ENCODE results near the gene WASL.
A peak's percentile ranks its signal among the peaks of the same experiment; 100 is the strongest.
"Not testable (repeated sequence)": the region's sequence is repeated elsewhere in the genome, so short reads cannot be mapped to it uniquely, and the experiment has no call there.

Gene WASL

DNA sequence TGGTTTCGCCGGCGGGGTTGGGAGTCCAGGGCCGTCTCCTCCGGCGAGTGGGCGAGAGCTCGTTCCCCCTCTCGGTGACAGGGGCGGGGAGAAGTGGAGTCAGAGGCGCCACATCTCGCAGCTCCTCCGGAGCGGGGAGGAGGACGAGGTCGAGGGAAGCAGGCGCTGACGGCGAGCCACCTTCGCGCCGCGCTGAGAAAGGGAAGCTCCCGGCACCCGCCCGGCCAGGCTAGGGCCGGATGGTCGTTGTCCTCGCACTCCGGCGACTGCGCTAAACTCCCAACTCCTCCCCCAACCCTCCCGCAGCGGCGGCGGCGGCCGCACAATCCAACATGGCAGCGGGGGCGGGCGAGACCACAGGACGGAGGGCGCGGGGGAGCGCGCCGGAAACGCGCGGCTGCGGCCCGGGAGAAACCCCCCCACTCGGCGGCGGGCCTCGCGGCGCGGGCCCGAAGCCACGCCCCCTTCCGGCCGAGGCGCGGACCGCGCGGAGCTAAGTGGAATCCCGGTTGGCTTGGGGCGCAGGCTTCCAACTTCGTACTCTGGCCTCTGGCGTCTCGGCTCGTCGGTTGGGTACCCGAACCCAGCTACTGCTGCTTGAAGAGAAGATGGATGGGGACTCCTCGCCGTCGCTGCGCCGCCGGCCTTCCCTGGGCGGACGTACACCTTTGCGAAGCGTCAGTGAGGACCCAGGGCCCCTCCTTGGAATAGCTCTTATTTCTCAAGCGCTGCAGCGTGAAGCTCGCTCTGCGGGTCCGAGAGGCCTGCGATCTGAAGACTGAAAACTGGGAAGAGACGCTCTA, at the start of gene WASL:
Gene WASL (minus strand): TSS at position 270 of the 803 bp plus-strand sequence. CDS start 269 bp downstream, at position 1.
- peak; percentile 80 for DNase-seq (ENCODE audit: low read depth)

GRCh38 chr7:123797673-123798531, 49.1 kb upstream of the WASL start:
- DNase-seq (ENCODE audit: low read depth) = no peak

DNA sequence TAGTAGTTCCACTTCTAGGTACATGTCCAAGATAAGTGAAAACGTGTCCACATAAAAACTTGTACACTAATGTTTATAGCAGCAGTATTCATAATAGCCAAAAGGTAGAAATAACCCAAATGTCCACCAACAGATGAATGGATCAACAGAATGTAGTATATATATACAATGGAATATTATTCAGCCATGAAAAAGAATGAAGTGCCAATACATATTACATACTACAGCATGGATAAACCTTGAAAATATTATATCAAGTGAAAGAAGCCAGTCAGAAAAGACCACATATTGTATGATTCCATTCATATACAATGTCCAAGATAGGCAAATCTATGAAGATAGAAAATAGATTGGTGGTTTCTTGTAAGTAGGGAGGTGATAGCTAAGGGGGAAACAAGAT, 47.8 kb upstream of the WASL start:
- DNase-seq (ENCODE audit: low read depth) = no peak

GRCh38 chr7:123795917-123796316, 47.1 kb upstream of the WASL start:
- DNase-seq (ENCODE audit: low read depth) = no peak

GRCh38 chr7:123795116-123795515, 46.3 kb upstream of the WASL start:
- DNase-seq (ENCODE audit: low read depth) = not testable (repeated sequence)

GRCh38 chr7:123792547-123792946, 43.7 kb upstream of the WASL start:
- DNase-seq (ENCODE audit: low read depth) = no peak

GRCh38 chr7:123791001-123791400, 42.2 kb upstream of the WASL start:
- DNase-seq (ENCODE audit: low read depth) = no peak

GRCh38 chr7:123789817-123790216, 41.0 kb upstream of the WASL start:
- no peak for DNase-seq (ENCODE audit: low read depth)

DNA sequence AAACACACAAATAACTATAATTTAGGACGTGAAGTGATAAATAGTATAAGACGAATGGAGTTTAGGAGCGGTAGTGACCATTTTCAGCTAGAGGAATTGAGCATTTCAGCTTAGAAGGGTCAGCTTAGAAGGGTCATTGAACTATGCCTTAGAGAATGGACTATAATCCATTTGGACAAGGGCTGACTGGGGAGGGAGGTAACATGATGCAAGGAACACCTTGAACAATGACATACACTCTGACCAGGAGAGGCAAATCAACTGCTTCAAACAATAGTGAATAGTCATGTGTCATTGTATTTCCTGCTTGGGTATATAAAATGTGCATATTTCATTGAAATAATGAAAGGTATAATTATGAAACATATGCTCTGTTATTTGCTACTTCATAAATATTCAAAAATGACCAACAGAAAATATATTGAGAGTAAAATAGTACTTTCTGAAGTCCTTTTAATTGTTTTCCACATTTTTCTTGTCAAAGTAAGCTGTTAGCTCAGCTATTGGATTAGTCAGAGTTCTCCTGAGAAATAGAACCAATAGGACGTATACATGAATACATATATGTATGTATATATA, 40.5 kb upstream of the WASL start:
- no peak for DNase-seq (ENCODE audit: low read depth)

DNA sequence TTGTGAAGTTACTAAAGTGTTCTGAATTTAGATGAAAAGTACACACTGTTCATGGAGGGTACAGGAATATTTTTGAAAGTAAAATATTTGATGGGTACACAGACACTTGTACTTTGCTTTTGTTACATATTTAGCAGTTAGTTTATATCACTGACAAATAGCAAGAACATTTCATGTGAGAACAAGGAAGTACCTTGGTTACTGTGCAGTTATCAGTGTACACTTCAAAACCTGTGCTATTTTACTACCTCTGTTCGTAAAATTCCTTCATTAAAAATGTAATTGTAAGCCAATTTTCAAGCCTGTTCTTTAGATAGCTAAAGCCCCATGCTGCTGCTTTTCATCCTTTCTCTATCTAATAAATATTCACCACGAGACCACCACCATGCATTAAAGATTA, 39.8 kb upstream of the WASL start:
- no peak for DNase-seq (ENCODE audit: low read depth)

- no peak for DNase-seq (ENCODE audit: low read depth)
Measured at GRCh38 chr7:123787220-123788007, 38.6 kb upstream of the WASL start.

DNA sequence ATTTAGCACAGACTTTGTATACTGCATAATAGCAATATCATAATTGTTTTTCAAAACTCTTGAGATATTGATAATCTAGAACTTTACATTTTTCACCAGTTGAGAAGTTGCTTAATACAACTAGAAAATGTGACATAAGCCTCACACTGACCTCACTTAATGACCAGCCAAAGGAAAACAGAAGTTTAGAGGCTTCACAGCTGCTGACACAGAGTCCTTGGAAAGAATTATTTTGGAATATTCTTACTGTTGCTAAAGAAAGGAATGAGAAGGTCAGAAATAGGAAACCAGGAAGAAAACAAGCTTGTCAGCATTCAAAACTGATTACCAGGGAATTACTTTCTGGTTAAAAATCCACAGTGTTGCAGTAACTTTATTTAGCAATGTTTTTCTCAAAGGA, 35.5 kb upstream of the WASL start:
- no peak for DNase-seq (ENCODE audit: low read depth)

DNA sequence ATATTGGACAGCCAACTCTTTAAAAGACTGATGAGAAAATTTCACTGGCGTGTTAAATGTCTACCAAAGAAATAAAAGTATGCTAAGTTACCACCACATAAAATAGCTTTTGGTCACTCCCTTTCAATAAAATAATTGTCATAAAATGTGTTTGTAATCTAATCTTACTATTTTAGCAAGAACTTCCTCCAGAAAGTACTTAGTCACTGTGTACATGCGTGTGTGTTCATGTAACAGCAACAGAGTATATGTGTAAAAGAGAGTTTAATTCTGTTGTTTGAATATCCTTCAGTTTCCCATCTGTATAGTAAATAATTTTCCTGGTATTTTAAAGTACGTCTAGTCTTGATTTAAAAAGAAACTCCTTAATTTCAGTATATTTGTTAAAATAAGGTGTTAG, 35.0 kb upstream of the WASL start:
- DNase-seq (ENCODE audit: low read depth) = no peak

DNA sequence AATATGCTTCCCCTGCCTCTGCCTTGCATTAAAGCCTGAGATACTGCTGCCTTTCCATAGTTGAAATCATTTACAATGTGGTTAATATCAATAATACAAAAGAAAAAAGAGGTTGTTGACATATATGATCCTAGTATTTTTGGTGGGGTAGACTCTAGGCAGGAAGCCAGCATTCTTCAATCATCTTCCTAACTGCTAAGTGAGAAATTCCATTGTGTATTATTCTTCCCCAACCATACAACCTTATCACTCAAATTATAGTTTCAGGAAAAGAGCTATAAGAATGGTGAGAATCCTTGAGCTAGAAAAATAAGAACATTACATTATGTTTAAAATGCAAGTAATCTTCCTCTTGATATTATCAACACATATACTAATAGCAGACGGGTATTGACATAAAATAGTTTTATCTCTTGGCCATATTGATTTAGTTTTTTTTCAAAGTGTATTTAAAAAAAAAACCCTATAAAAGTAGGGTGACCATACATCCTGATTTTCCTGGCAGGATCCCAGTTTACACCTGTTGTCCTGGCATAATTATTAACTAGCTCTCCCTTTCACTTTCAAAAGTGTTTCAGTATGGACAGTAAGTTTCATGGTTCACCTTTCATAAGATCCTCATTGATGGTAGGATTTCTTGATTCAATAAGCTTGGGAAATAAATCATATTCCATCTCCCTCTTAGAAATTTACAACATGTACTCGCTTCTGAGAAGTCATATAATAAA, 33.4 kb upstream of the WASL start:
- DNase-seq (ENCODE audit: low read depth) = no peak

DNA sequence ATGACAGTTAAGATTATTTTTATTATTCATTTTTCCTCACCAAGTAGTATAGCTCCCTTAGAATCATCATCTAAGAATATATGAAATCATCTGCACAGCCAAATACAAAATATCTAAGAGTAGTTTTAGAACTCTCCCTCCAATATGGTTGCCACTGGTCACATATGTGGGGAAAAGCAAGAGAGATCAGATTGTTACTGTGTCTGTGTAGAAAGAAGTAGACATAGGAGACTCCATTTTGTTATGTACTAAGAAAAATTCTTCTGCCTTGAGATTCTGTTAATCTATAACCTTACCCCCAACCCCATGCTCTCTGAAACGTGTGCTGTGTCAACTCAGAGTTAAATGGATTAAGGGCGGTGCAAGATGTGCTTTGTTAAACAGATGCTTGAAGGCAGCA, 31.7 kb upstream of the WASL start:
- DNase-seq (ENCODE audit: low read depth) = not testable (repeated sequence)

- no peak for DNase-seq (ENCODE audit: low read depth)
Measured at GRCh38 chr7:123774496-123774895, 25.7 kb upstream of the WASL start.

DNA sequence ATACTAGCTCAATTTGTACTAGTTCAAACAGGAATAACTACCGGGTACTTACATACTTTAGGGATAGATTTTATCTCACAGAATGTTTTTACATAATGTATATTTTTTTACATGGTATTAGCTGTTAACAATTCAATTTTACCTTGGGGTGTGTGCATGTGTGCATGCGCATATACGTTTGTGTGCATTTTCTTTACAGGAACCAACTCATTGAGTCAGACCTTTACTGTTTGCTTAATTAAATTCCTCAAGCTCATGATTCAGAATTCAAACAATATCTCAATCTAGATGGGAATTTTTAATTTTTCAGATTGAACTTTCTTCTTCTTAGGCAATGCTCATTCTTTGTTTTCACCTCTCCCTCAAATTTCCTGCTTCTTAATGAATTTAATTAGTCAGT, 24.7 kb upstream of the WASL start:
- no peak for DNase-seq (ENCODE audit: low read depth)

- no peak for DNase-seq (ENCODE audit: low read depth)
Measured at GRCh38 chr7:123772652-123773051, 23.8 kb upstream of the WASL start.

DNA sequence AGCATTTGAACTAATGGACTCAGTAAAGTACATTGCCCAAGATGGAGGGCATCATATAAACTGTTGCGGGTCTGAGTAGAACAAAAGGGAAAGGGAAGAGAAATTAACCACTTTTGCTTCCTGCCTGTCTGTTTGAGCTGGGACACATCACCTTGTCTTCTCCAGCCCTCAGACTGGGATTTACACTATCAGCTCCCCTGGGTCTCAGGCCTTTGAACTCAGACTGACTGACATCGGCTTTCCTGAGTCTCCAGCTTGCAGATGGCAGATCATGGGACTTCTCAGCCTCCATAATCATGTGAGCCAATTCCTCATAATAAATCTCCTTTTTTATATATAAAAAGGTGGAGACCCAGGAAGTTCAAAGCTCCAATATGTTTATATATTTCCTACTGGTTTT, 23.0 kb upstream of the WASL start:
- no peak for DNase-seq (ENCODE audit: low read depth)

DNA sequence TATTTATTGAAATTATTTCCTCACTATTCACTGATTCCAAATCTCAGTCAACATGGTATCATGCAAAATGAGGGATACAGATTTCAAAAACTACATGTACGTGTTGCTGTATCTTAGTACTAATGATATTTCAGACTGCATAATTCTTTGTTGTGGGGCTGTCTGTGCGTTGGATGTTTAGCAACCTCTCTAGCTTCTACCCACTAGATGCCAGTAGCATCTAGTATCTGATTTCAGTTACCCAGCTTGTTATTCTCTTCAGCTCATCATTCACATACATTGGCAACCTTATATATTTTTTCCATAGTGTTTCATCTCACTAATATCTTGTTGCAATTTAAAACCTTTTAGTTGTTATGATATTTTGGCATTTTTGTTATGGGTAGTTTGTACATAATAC, 22.5 kb upstream of the WASL start:
- DNase-seq (ENCODE audit: low read depth) = no peak

- DNase-seq (ENCODE audit: low read depth) = no peak
Measured at GRCh38 chr7:123770378-123770777, 21.6 kb upstream of the WASL start.

Measured in activated T-helper 9 cell treated with anti-CD3 and anti-CD28 coated beads, Interleukin-2, amount 50 U/mL, for 16 hours (primary cell).